ENCODE results near the gene SHLD3. TPM values are rescaled to one million over a fixed set of nuclear protein-coding genes. Genes with fewer than 3 reads are reported as not detected.
A peak's percentile ranks its signal among the peaks of the same experiment; 100 is the strongest.

Gene SHLD3
- total RNA-seq, 5 donors from 2014 or later (not counting 1 experiment from before 2014, with no cell fraction given), result 3.7 to 12.2 (median 6.1) TPM

GRCh38 chr5:65630981-65631380, 6.2 kb downstream of the SHLD3 start:
- CTCF ChIA-PET, result interaction anchor here (0.6 to 0.7 kb wide), 2 partner anchors 68 to 340 kb away, joined by 3 to 5 read pairs; no protein-coding TSS in a partner anchor

GRCh38 chr5:65640240-65640639, 15.4 kb downstream of the SHLD3 start:
- Histone ChIP-seq H3K9me3 (no peaks in the 10 kb centered on the region), H3K27me3 (replicated peaks in 1 of 2; ENCODE audit: control insufficient read depth in 2 of 2, extremely low read depth in 1 of 2, insufficient read depth in 2 of 2, low read length in 1 of 2) (no peaks in the 10 kb centered on the region), H3K27ac (ENCODE audit: low read length) (no peak overlapping the region), H3K4me3 (ENCODE audit: control insufficient read depth in 1 of 2, extremely low read depth in 1 of 2, low read length in 1 of 2) (no peak overlapping the region), H3K4me1 (ENCODE audit: control insufficient read depth in 1 of 2, extremely low read depth in 1 of 2, insufficient read depth in 2 of 2, low read length in 2 of 2) (no peaks in the 10 kb centered on the region), H3K36me3 (ENCODE audit: control insufficient read depth in 2 of 2, extremely low read depth in 1 of 2, insufficient read depth in 1 of 2, low read length in 1 of 2) (peaks cover 2 to 41% of the 10 kb centered on the region in 2 donors)
- H3K9me3 Mint-ChIP-seq, result no peaks in the 10 kb centered on the region
- H3K27me3 Mint-ChIP-seq, result no peaks in the 10 kb centered on the region
- H3K4me3 Mint-ChIP-seq, result no peak overlapping the region
- H3K36me3 Mint-ChIP-seq, result peaks cover 31% of the 10 kb centered on the region
- ATAC-seq (replicated peaks in 1 of 4), result no peak
- ChIA-PET POLR2A (interaction anchor here in 1 of 2 donors (0.5 kb wide), 1 partner anchor 734 kb away, joined by 5 read pairs; no protein-coding TSS in a partner anchor), CTCF (no interaction called here)
- H3K4me1 Mint-ChIP-seq, result no peaks in the 10 kb centered on the region
- no peak overlapping the region for H3K27ac Mint-ChIP-seq
- no peak for DNase-seq
- no CpG with 5 or more reads among the region's 4 CpGs for WGBS (ENCODE audit: insufficient coverage)

More at GRCh38 chr5:65630981-65631380, 6.2 kb downstream of the SHLD3 start:
- Mint-ChIP-seq H3K4me1 (peaks cover 23 to 26% (median 25%) of the 10 kb centered on the region in 3 donors), H3K27me3 (no peaks in the 10 kb centered on the region), H3K27ac (no peak overlapping the region), H3K4me3 (no peak overlapping the region), H3K9me3 (no peaks in the 10 kb centered on the region), H3K36me3 (peaks cover 14% of the 10 kb centered on the region)
- Histone ChIP-seq H3K4me1 (ENCODE audit: control insufficient read depth in 1 of 2, extremely low read depth in 1 of 2, insufficient read depth in 2 of 2, low read length in 2 of 2) (peaks cover 1 to 3% of the 10 kb centered on the region in 2 experiments), H3K27ac (ENCODE audit: low read length) (no peak overlapping the region), H3K36me3 (ENCODE audit: control insufficient read depth in 2 of 2, extremely low read depth in 1 of 2, insufficient read depth in 1 of 2, low read length in 1 of 2) (peaks cover 0 to 20% of the 10 kb centered on the region in 2 donors), H3K27me3 (replicated peaks in 1 of 2; ENCODE audit: control insufficient read depth in 2 of 2, extremely low read depth in 1 of 2, insufficient read depth in 2 of 2, low read length in 1 of 2) (no peaks in the 10 kb centered on the region), H3K4me3 (ENCODE audit: control insufficient read depth in 1 of 2, extremely low read depth in 1 of 2, low read length in 1 of 2) (no peak overlapping the region), H3K9me3 (no peaks in the 10 kb centered on the region)
- no peak for ATAC-seq (replicated peaks in 1 of 4)
- no peak for DNase-seq
- POLR2A ChIA-PET, result interaction anchor here in 1 of 2 donors (0.7 kb wide), 1 partner anchor 816 kb away, joined by 7 read pairs; no protein-coding TSS in a partner anchor

GRCh38 chr5:65646938-65647337, 22.1 kb downstream of the SHLD3 start:
- Histone ChIP-seq H3K27me3 (replicated peaks in 1 of 2; ENCODE audit: control insufficient read depth in 2 of 2, extremely low read depth in 1 of 2, insufficient read depth in 2 of 2, low read length in 1 of 2) (no peaks in the 10 kb centered on the region), H3K4me1 (ENCODE audit: control insufficient read depth in 1 of 2, extremely low read depth in 1 of 2, insufficient read depth in 2 of 2, low read length in 2 of 2) (no peaks in the 10 kb centered on the region), H3K36me3 (ENCODE audit: control insufficient read depth in 2 of 2, extremely low read depth in 1 of 2, insufficient read depth in 1 of 2, low read length in 1 of 2) (peaks cover 4 to 14% of the 10 kb centered on the region in 2 donors), H3K4me3 (ENCODE audit: control insufficient read depth in 1 of 2, extremely low read depth in 1 of 2, low read length in 1 of 2) (no peak overlapping the region), H3K9me3 (no peaks in the 10 kb centered on the region), H3K27ac (ENCODE audit: low read length) (no peak overlapping the region)
- ATAC-seq (replicated peaks in 1 of 4) (no peak), DNase-seq (no peak)
- no CpG with 5 or more reads among the region's 2 CpGs for WGBS (ENCODE audit: insufficient coverage)
- no peak overlapping the region for H3K4me3 Mint-ChIP-seq
- CTCF ChIA-PET, result no interaction called here
- POLR2A ChIA-PET, result no interaction called here
- no peaks in the 10 kb centered on the region for H3K9me3 Mint-ChIP-seq
- no peaks in the 10 kb centered on the region for H3K27me3 Mint-ChIP-seq
- H3K27ac Mint-ChIP-seq, result peak overlapping the region in 1 of 2 donors; percentile 8
- H3K4me1 Mint-ChIP-seq, result no peaks in the 10 kb centered on the region
- H3K36me3 Mint-ChIP-seq, result peaks cover 27% of the 10 kb centered on the region

- H3K36me3 ChIP-seq (ENCODE audit: control insufficient read depth in 2 of 2, extremely low read depth in 1 of 2, insufficient read depth in 1 of 2, low read length in 1 of 2), result peaks cover 5 to 13% of the 10 kb centered on the region in 2 donors
- Mint-ChIP-seq H3K27ac (no peak overlapping the region), H3K27me3 (no peaks in the 10 kb centered on the region), H3K9me3 (no peaks in the 10 kb centered on the region), H3K4me1 (no peaks in the 10 kb centered on the region), H3K36me3 (peaks cover 30% of the 10 kb centered on the region), H3K4me3 (no peak overlapping the region)
- H3K27me3 ChIP-seq (replicated peaks in 1 of 2; ENCODE audit: control insufficient read depth in 2 of 2, extremely low read depth in 1 of 2, insufficient read depth in 2 of 2, low read length in 1 of 2), result no peaks in the 10 kb centered on the region
- DNase-seq (no peak), ATAC-seq (replicated peaks in 1 of 4) (no peak)
- H3K4me1 ChIP-seq (ENCODE audit: control insufficient read depth in 1 of 2, extremely low read depth in 1 of 2, insufficient read depth in 2 of 2, low read length in 2 of 2), result no peaks in the 10 kb centered on the region
- no peaks in the 10 kb centered on the region for H3K9me3 ChIP-seq
- H3K27ac ChIP-seq (ENCODE audit: low read length), result no peak overlapping the region
- H3K4me3 ChIP-seq (ENCODE audit: control insufficient read depth in 1 of 2, extremely low read depth in 1 of 2, low read length in 1 of 2), result no peak overlapping the region
- POLR2A ChIA-PET, result no interaction called here
- CTCF ChIA-PET, result no interaction called here
Observed at GRCh38 chr5:65647941-65648340, 23.1 kb downstream of the SHLD3 start.

- Mint-ChIP-seq H3K4me3 (no peak overlapping the region), H3K4me1 (no peaks in the 10 kb centered on the region), H3K27me3 (no peaks in the 10 kb centered on the region), H3K9me3 (no peaks in the 10 kb centered on the region), H3K36me3 (peaks cover 29% of the 10 kb centered on the region), H3K27ac (no peak overlapping the region)
- ChIA-PET POLR2A (interaction anchor here (0.5 to 0.8 kb wide), 3 partner anchors 8 to 374 kb away, joined by 3 to 10 read pairs (median 4); no protein-coding TSS in a partner anchor), CTCF (interaction anchor here in 1 of 2 donors (0.8 to 1.2 kb wide), 2 partner anchors 12 to 98 kb away, joined by 5 to 6 read pairs; no protein-coding TSS in a partner anchor)
- Histone ChIP-seq H3K4me1 (ENCODE audit: control insufficient read depth in 1 of 2, extremely low read depth in 1 of 2, insufficient read depth in 2 of 2, low read length in 2 of 2) (no peaks in the 10 kb centered on the region), H3K27ac (ENCODE audit: low read length) (no peak overlapping the region), H3K27me3 (replicated peaks in 1 of 2; ENCODE audit: control insufficient read depth in 2 of 2, extremely low read depth in 1 of 2, insufficient read depth in 2 of 2, low read length in 1 of 2) (no peaks in the 10 kb centered on the region), H3K9me3 (no peaks in the 10 kb centered on the region), H3K36me3 (ENCODE audit: control insufficient read depth in 2 of 2, extremely low read depth in 1 of 2, insufficient read depth in 1 of 2, low read length in 1 of 2) (peaks cover 5 to 17% of the 10 kb centered on the region in 2 donors), H3K4me3 (ENCODE audit: control insufficient read depth in 1 of 2, extremely low read depth in 1 of 2, low read length in 1 of 2) (no peak overlapping the region)
- DNase-seq (no peak), ATAC-seq (replicated peaks in 1 of 4) (no peak)
- WGBS (ENCODE audit: insufficient coverage), result 80% methylated on average over 1 of the region's 5 CpGs
Observed at GRCh38 chr5:65651144-65651543, 26.3 kb downstream of the SHLD3 start.

- WGBS (ENCODE audit: insufficient coverage), result no CpG with 5 or more reads among the region's 2 CpGs
- no peaks in the 10 kb centered on the region for H3K27me3 Mint-ChIP-seq
- Histone ChIP-seq H3K27ac (ENCODE audit: low read length) (no peak overlapping the region), H3K9me3 (no peaks in the 10 kb centered on the region), H3K4me1 (ENCODE audit: control insufficient read depth in 1 of 2, extremely low read depth in 1 of 2, insufficient read depth in 2 of 2, low read length in 2 of 2) (no peaks in the 10 kb centered on the region), H3K36me3 (ENCODE audit: control insufficient read depth in 2 of 2, extremely low read depth in 1 of 2, insufficient read depth in 1 of 2, low read length in 1 of 2) (peaks cover 5 to 10% of the 10 kb centered on the region in 2 donors), H3K4me3 (ENCODE audit: control insufficient read depth in 1 of 2, extremely low read depth in 1 of 2, low read length in 1 of 2) (no peak overlapping the region), H3K27me3 (replicated peaks in 1 of 2; ENCODE audit: control insufficient read depth in 2 of 2, extremely low read depth in 1 of 2, insufficient read depth in 2 of 2, low read length in 1 of 2) (no peaks in the 10 kb centered on the region)
- DNase-seq (no peak), ATAC-seq (replicated peaks in 1 of 4) (no peak)
- ChIA-PET CTCF (no interaction called here), POLR2A (no interaction called here)
- no peak overlapping the region for H3K4me3 Mint-ChIP-seq
- H3K36me3 Mint-ChIP-seq, result peaks cover 19% of the 10 kb centered on the region
- no peaks in the 10 kb centered on the region for H3K4me1 Mint-ChIP-seq
- no peaks in the 10 kb centered on the region for H3K9me3 Mint-ChIP-seq
- H3K27ac Mint-ChIP-seq, result no peak overlapping the region
Observed at GRCh38 chr5:65654713-65655112, 29.9 kb downstream of the SHLD3 start.
